ENCODE data around the gene PRR15L.
"Not testable (repeated sequence)": the region's sequence is repeated elsewhere in the genome, so short reads cannot be mapped to it uniquely, and the experiment has no call there.

PRR15L gene

GRCh38 chr17:47929218-47930000 is 28.3 kb downstream of the PRR15L start:
- DNase-seq: no peak

DNA sequence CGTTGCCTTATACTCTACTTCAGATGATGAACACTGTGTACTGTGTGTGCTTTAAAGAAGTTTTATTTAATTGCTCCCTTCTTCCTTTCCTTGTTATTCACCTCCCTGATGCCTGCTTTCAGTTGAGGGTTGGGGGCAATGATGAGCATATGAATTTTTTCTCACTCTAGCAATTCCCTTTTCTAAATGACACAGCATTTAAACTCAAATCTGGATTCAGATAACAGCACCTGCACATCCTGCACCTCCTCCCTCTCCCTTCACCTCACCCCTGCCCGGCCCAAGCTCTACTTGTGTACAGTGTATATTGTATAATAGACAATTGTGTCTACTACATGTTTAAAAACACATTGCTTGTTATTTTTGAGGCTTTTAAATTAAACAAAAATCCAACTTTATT is 29.3 kb downstream of the PRR15L start:
- no peak for DNase-seq

DNA sequence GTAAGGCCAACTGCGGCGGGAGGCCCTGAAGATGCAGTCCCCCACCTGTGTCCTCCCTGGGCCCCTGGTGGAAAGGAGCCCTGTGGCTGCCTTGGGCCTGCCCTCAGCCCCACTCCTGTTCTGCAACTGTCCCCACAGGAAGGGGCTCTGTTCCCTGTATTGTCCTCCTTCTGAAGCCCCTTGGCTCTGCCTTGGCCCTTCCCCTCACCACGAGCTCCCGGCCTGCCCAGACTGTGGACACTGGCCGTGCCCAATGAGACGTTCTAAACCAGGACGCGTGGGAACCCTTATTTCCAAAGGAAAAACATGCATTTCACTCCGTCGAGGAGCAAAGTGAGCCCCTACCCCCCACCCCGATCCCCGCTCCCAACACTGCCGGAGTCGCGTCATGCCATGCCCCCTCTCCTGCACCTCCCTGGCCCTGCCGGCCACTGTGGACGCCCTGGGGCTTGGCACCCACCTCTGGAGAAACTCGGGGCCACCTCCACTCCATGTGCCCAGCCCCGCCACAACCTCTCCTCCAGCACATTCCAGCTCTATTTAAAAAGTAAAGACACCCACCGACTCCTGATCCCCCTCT is 29.8 kb downstream of the PRR15L start:
- DNase-seq: no peak

DNA sequence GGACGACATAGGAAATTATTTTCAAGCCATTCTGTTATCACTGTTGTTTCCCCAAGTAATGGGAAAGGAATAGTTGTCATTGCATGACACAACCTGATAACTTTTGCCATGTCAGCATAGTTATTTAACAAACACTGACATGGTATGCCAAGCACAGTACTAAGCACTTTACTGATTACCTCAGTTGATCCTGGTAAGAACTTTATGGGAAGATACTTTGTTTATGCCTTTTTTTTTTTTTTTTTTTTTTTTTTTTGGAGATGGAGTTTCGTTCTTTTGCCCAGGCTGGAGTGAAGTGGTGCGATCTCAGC is 32.0 kb downstream of the PRR15L start:
- no peak for DNase-seq

GRCh38 chr17:47924785-47925677 is 32.7 kb downstream of the PRR15L start:
- no peak for DNase-seq

DNA sequence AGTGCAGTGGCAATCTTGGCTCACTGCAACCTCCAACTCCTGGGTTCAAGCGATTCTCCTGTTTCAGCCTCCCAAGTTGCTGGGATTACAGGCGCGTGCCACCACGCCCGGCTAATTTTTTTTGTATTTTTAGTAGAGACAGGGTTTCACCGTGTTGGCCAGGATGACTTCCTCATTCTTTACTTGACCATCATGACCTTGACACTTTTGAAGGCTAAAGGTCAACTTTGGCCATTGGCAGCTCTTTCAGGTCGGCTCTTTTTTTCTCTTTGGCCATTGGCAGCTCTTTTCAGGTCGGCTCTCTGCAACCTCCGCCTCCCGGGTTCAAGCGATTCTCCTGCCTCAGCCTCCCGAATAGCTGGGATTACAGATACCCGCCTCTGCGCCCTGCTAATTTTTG is 37.8 kb downstream of the PRR15L start:
- DNase-seq: not testable (repeated sequence)

GRCh38 chr17:47918991-47919390 is 38.7 kb downstream of the PRR15L start:
- no peak for DNase-seq

DNA sequence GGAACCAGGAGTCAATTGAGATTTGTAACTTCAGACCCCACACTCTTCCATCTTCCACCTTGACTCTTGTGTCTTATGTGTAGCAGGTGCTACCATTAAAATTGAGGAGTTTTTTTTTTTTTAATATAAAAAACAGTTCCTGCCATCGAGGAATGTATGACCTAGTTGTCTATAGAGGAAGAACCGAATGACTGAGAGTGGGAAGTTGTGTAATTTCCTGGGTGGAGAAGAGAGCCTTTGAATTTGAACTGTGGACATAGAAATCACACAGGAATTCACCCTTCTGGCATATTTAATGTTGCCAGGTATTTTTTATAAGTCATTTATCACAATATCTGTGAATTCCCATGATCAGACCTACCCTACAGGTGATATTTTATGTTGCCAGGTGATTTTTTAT is 39.7 kb downstream of the PRR15L start:
- DNase-seq: no peak

DNA sequence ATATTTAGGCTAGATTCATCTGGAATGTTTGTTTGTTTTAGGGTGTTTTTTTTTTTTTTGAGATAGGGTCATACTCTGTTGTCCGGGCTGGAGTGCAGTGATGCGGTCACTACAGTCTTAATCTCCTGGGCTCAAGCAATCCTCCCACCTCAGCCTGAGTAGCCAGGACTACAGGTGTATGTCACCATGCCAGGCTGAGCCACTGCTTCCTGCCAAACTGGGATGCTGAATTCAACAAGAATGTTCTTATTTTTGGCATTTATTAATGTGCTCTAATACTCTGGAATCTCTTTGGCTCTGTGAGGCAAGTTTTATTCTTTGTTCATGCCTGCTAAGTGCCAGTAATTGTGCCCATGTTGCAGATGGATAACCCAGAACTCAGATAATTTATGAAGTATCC is 40.1 kb downstream of the PRR15L start:
- no peak for DNase-seq

DNA sequence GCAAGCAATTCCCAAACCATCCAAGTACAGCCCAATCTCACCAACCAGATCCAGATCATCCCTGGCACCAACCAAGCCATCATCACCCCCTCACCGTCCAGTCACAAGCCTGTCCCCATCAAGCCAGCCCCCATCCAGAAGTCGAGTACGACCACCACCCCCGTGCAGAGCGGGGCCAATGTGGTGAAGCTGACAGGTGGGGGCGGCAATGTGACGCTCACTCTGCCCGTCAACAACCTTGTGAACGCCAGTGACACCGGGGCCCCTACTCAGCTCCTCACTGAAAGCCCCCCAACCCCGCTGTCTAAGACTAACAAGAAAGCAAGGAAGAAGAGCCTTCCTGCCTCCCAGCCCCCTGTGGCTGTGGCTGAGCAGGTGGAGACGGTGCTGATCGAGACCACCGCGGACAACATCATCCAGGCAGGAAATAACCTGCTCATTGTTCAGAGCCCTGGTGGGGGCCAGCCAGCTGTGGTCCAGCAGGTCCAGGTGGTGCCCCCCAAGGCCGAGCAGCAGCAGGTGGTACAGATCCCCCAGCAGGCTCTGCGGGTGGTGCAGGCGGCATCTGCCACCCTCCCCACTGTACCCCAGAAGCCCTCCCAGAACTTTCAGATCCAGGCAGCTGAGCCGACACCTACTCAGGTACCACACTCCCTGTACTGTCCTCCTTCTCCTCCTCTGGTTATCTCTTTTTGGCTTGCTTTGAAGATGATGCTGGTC is 41.0 kb downstream of the PRR15L start:
- DNase-seq: no peak

DNA sequence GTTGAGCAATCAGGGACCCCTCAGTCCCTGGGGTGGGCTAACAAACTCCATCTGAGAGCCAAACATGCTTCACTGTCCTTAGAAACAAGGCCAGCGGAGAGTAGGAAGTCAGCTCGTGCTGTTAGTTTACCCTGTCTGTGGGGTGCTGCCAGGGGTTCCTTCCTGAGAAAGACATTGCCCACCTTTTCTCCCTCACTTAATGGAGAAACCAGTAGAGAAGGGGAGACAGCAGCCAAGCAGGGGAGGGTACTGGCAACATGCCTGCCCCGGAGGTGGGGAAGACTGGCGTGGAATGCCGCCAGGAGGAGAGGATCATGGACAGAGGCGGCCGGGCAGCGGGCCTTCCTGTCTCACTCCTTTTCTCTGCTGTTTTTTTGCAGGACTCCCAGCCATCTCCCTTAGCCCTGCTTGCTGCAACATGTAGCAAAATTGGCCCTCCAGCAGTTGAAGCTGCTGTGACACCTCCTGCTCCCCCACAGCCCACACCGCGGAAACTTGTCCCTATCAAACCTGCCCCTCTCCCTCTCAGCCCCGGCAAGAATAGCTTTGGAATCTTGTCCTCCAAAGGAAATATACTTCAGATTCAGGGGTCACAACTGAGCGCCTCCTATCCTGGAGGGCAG is 41.8 kb downstream of the PRR15L start:
- no peak for DNase-seq

DNA sequence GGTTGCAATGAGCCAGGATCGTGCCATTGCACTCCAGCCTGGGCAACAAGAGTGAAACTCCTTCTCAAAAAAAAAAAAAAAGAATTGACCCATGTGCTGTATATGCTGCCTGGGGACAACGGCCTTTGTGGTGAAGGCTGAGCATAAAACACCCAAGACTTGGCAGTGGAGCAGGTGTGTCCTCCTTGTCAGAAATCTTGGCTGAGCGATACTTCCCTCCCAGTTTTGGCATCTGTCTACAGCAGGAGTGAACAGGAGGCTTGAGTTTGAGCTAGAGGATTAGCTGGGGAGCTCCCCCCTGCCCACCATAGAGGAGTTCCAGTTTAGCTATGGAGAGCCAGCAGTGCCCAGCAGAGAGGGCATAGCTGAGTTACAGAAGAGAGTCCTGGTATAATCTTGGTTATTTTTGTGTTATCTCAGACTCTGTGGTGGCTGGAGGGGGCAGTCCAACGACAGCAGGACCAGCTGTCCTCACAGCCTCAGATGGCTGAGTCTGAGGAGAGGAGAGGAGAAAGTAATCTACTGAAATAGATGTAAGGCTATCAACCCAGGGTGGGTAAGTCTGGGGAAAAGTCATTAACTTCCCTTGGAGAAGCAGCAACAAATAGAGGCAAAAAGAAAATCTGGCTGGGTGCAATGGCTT is 43.3 kb downstream of the PRR15L start:
- no peak for DNase-seq

DNA sequence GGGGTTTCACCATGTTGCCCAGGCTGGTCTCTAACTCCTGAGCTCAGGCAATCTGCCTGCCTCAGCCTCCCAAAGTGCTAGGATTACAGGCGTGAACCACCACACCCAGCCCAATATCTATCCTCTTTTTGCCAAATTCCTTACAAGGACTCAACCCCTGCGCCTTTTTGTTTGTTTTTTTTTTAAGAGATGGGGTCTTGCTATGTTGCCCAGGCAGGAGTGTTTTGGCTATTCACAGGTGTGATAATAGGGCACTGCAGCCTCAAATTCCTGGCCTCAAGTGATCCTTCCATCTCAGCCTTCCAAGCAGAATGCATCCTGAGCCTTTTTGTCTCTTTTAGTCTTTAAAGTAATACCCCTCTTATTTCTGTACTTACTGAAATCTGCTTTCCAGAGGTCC is 44.6 kb downstream of the PRR15L start:
- no peak for DNase-seq

DNA sequence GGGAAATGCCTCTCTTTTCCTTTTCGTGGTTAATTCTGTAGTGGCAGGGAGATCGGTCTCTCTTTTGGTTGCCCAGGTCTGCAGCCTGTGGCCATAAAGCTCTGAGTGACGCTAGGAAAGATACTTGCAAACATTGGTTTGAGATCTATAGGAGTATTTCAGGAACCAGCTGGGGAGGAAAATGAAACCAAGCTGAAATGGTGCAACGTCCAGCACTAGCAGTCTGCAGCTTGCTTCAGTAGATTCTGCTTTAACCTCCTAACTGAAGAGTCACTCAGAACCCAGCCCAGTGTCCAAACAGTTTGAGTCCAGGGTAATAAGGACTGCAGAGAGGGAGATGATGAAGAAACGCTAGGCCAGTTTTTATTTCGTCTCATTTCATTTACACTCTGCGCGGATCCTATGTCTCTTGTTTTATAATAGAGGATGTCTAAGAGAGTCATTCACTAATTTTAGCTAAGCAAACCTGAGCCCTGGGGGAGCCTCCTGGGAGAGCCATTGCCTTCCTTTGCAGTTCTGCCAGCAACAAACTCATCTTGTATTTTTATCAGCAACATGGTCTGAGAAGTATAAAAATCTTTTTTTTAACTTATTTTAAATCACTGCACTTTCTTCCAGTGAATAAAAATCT is 49.6 kb downstream of the PRR15L start:
- no peak for DNase-seq

DNA sequence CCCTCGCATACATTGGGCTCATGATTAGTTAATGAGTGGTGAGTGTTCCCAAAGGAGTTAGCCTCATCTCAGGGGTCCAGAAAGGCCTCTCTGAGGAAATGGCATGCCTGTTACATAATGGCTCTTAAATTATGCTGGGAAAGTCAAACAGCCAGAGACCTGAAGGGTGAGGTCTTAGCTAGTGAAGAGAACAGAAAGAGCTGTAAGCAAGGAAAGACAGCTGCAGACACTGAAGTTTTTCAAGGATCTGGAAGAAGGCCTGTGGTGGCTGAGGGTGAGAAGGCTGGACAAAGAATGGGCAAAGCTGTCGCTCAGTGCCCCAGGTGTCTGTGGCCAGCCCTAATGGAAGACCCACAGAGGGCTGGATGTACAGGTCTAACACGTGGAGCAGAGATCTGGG is 51.2 kb downstream of the PRR15L start:
- DNase-seq: no peak

GRCh38 chr17:47905221-47905733 is 52.4 kb downstream of the PRR15L start:
- no peak for DNase-seq

DNA sequence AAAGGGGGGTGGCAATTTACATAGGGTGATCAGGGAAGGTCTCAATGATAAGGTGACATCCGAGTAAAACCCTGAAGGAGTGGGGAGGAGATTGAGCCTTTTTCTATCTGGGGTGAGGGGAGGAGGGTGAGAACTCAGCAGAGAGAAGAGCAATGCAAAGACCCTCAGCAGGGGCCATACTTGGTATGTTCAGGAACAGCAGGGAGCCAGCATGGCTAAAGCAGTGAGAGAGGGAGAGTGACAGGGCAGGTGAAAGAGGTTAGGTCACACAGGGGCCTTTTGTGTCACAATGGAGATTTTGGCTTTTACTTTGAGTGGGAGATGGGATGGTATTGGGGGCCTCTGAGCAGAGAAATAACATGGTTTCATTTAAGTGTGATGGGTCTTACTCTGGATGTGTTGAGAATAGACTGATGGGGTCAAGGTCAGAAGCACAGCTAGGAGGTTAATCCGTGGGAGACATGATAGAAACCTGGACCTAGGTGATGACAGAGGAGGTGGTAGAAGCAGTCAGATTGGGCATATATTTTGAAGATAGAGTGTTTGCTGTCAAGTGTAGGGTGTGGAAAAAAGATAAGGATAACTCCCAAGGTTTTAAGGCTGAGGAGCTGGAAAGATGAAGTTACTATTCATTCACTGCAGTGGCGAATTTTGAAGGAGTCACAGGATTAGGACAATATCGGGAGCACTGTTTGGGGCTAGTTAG is 55.5 kb downstream of the PRR15L start:
- DNase-seq: no peak

Data from NCI-H187 treated with DMSO at 0.1 percent for 48 hours (cell line).